Measurements from ENCODE around the gene IRX5. TPM values are rescaled to one million over a fixed set of nuclear protein-coding genes. Genes with fewer than 3 reads are reported as not detected.

Gene IRX5
- total RNA-seq, 1 experiment from 2014 or later: 0.86 TPM

GRCh38 chr16:54932021-54932660 is 1.5 kb downstream of the IRX5 start:
- H4K20me1 ChIP-seq (ENCODE audit: insufficient read depth): no peaks in the 10 kb centered on the region
- H3K36me3 ChIP-seq (ENCODE audit: control insufficient read depth in 1 of 2, insufficient read depth in 2 of 2, low read length in 2 of 2): no peaks in the 10 kb centered on the region
- no peak overlapping the region for H3K27ac ChIP-seq (ENCODE audit: low read depth, low read length)
- no peak overlapping the region for H3K4me3 ChIP-seq (replicated peaks in 1 of 2; ENCODE audit: low read depth in 1 of 2, low read length in 2 of 2)
- no peaks in the 10 kb centered on the region for H3K79me2 ChIP-seq (ENCODE audit: insufficient read depth, low read length)
- DNase-seq (ENCODE audit: low read depth, low spot score) (no peak), ATAC-seq (no peak)
- no peak for TF ChIP-seq POLR2A (IDR thresholded peaks at IDR 0.05; ENCODE audit: borderline replicate concordance, extremely low read depth, insufficient read depth, insufficient read length)
- no peak for TF ChIP-seq TCF7L2 (IDR thresholded peaks at IDR 0.05; ENCODE audit: borderline replicate concordance, extremely low read depth, insufficient read depth, insufficient read length)
- no peak for TF ChIP-seq ZNF274 (IDR thresholded peaks at IDR 0.05; ENCODE audit: low read depth, low read length)
- no peak for TF ChIP-seq MAX (IDR thresholded peaks at IDR 0.05)
- no peak for TF ChIP-seq REST (IDR thresholded peaks at IDR 0.05; ENCODE audit: low read depth)
- TF ChIP-seq CEBPB (IDR thresholded peaks at IDR 0.05; ENCODE audit: low read depth): no peak
- no peak for TF ChIP-seq CBX3 (IDR thresholded peaks at IDR 0.05; ENCODE audit: low read depth)
- TF ChIP-seq EZH2 (IDR thresholded peaks at IDR 0.05): no peak
- no peak for TF ChIP-seq ZBTB33 (IDR thresholded peaks at IDR 0.05; ENCODE audit: extremely low read depth, insufficient replicate concordance, low read length)
- no peak for TF ChIP-seq POLR2AphosphoS5 (IDR thresholded peaks at IDR 0.05; ENCODE audit: low read depth, low read length)
- no peak for TF ChIP-seq FOSL1 (IDR thresholded peaks at IDR 0.05; ENCODE audit: low read depth)
- no peak for TF ChIP-seq SIN3A (IDR thresholded peaks at IDR 0.05; ENCODE audit: low read depth)
- TF ChIP-seq SP1 (IDR thresholded peaks at IDR 0.05; ENCODE audit: low read depth): no peak
- no peak for TF ChIP-seq EGR1 (IDR thresholded peaks at IDR 0.05; ENCODE audit: low read depth)
- no peak for TF ChIP-seq YY1 (IDR thresholded peaks at IDR 0.05; ENCODE audit: extremely low read depth, insufficient replicate concordance, low read depth, low read length)
- TF ChIP-seq ATF3 (IDR thresholded peaks at IDR 0.05): no peak
- TF ChIP-seq EZH2phosphoT487 (IDR thresholded peaks at IDR 0.05; ENCODE audit: borderline replicate concordance): no peak
- no peak for TF ChIP-seq JUND (IDR thresholded peaks at IDR 0.05)
- no peak for TF ChIP-seq ZFX (IDR thresholded peaks at IDR 0.05)
- BruUV-seq (replicated peaks): no TSS peak
- no peak overlapping the region for H3K4me2 ChIP-seq (ENCODE audit: low read length)
- no peak overlapping the region for H3K9ac ChIP-seq (ENCODE audit: low read length)
- peaks cover 9% of the 10 kb centered on the region for H3K27me3 ChIP-seq (ENCODE audit: insufficient read depth, low read length)
- intact Hi-C loops (cut with micrococcal nuclease): no loop called here
- H2AFZ ChIP-seq (ENCODE audit: low read depth, low read length, poor library complexity, severe bottlenecking): no peak overlapping the region
- CTCF ChIA-PET: no interaction called here
- H3K9me3 ChIP-seq (ENCODE audit: control insufficient read depth in 1 of 2, insufficient read depth in 1 of 2, low read depth in 1 of 2, low read length in 2 of 2): no peaks in the 10 kb centered on the region
- RAD21 ChIA-PET (ENCODE audit: low non-redundant PET in 1 of 2, low total read pairs in 2 of 2, uncharacterized antibody in 2 of 2, unreplicated experiment in 2 of 2): no interaction called here
- POLR2A ChIA-PET: no interaction called here
- peaks cover 0 to 7% of the 10 kb centered on the region in 2 experiments; a peak in 1 of 4 replicates for H3K4me1 ChIP-seq (ENCODE audit: control insufficient read depth in 1 of 2, insufficient read depth in 2 of 2, low read length in 2 of 2)
- no peaks in the 10 kb centered on the region for H3K9me2 ChIP-seq (ENCODE audit: insufficient read depth)
